Medulla oblongata (tissue), 1 donor: ENCODE data around the gene RNF43.

Experiments used
- DNase-seq: peaks from one replicate; pipeline ENCODE4 v3.0.0-alpha.2; 2015; ENCODE audit errors: extremely low spot score

The RNF43 gene

DNA sequence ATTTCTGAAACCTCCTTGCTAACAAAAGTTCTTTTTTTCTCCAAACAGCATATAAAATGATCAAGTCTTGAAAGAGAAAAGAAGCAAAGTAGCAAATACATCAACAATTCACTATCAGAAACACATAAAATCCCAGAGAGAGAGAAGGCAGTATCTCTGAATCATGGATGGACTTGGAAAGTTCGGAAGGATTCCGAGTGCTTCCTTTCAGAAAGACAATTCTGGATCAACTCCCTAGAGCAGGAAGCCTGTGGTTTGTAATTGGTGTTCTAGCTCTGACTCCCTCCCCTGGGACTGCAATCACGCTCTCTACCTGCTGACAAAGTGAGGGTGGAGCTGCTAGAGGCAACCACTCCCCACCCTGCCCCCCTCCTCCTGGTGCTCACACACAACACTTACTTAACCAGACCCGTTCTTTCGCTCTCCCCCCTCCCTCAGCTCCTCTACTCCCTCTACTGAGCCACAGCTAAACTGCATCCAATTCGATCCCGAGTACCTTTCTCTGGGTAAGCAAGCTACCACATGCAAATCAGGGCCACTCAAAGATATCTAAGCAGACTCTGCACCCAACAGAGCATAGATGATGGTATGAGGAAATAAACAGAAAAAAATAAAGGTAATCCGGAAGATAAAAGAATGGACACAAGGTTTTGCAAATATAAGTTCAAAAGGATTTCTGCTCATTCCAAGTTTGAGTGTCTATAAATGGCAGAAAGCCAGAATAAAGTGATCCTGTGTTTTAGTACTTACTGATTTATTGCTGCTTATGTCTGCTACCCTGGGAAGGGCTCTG, at the start of gene RNF43:
TSS of gene RNF43 (minus strand) at position 235 of the 793 bp plus-strand sequence. CDS start 1,957 bp downstream, outside the sequence.
- peak; percentile 92 for DNase-seq

DNA sequence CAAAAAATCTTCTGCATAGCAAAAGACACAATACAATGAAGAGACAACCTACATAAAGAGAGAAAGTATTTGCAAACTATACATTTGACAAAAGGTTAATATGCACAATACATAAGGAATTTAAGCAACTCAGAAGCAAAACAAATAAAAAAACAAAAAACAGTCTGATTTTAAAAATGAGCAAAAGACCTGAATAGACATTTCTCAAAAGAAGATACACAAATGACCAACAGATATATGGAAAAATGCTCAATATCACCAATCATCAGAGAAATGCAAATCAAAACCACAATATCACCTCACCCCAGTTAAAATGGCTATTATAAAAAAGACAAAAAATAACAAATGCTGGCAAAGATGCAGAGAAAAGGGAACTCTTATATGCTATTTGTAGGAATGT, 38.2 kb upstream of the RNF43 start:
- DNase-seq, result no peak

DNA sequence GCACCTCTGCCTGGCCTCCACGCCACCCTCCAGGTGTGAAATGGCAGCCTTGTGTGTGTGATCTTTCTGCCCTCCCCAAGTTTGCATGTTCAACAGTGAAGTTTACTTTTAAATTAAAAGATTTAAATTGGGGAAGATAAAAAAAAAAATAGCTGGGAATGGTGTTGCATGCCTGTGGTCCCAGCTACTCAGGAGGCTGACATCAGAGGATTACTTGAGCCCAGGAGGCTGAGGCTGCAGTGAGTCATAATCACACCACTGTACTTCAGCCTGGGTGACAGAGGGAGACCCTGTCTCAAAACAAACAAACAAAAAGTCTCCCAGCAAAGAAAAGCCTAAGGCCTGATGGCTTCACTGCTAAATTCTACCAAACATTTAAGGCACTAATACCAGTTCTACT, 35.4 kb upstream of the RNF43 start:
- no peak for DNase-seq

DNA sequence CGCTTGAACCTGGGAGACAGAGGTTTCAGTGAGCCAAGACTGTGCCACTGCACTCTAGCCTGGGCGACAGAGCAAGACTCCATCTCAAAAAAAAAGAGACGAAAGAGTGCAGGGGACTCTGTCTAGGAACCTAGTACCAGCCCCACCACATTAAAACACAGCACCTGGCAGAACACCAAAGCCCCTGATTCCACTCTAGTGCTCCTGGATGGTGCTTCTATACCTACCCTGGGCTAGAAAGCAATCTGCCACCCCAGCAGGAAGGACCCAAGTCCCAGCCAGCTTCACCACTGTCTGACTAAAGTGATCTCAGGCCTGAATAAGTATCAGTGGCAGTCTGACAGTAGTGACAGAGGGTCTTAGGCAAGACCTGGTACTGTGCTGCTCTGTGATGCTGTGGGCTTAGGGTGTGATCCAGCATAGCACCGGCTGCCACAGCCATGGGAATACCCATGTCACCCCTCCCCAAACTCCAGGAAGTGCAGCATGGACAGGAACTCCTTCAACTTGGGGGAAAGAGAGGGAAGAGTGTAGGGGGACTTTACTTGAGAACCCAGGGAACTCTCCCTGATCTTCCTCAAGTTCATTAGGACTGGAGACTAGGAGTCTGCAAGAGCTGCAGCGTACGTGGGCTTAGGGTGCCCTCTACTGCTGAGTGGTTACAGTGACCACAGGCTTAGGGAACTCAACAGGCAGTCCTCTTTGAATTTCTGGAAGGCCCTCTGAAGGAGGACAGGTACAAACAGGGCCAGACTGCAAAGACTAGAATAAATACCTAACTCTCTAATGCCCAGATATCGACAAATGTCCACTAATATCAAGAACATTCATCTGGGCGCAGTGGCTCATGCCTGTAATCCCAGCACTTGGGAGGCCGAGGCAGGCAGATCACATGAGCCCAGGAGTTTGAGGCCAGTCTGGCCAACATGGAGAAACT, 30.0 kb upstream of the RNF43 start:
- DNase-seq, result peak; percentile 68

DNA sequence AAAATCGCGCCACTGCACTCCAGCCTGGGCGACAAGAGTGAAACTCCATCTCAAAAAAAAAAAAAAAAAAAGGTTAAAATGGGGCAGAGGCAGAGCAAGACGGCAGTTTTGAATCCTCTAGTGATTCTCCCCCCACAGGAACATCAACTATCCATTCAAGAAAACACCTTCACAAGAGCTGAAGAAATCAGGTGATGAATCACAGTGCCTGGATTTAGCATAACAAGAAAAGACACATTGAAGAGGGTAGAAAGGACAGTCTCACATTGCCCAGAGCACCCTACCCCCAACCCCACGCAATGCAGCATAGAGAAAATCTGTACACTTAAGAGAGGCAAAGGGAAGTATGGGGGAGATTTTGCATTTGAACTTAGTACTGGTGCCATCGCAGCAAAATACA, 28.8 kb upstream of the RNF43 start:
- no peak for DNase-seq

DNA sequence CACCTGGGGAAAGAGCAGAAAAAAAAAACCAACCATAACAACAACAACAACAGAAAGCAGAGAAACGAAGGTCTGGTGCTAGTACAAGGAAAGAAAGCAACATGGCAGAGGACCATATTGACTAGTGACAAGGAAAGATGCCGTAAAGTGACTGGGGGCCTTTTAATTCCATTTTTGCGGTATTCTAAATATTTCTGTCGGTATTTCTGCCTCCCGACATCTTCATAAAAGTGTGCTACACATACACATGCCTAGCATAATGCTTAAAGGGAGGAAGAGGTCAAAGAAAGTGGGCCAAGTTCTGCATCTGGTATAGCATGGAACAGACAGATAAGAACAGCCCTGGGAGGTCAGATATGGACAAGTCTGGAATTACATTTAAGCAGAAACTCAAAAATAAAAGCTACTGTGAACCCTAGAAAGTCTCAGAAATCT, 19.5 kb upstream of the RNF43 start:
- DNase-seq, result no peak

DNA sequence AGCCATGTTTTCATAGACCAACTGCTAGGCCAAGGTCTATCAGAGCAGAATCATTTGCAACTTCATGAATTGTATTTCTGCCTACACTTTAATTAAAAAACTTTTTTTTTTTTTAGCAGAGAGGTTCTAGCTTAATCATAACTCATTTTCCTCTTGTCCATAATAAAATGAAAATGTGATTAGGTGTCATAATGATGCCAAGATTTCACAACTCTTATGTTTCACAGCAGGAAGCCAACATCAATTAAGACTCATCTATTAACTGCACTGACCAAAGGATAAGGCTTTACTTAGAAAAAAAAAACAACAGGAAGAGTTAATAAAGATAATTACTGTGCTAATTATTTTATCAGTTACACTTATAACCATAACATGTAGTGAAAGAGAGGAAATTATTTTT, 18.9 kb upstream of the RNF43 start:
- DNase-seq, result no peak

DNA sequence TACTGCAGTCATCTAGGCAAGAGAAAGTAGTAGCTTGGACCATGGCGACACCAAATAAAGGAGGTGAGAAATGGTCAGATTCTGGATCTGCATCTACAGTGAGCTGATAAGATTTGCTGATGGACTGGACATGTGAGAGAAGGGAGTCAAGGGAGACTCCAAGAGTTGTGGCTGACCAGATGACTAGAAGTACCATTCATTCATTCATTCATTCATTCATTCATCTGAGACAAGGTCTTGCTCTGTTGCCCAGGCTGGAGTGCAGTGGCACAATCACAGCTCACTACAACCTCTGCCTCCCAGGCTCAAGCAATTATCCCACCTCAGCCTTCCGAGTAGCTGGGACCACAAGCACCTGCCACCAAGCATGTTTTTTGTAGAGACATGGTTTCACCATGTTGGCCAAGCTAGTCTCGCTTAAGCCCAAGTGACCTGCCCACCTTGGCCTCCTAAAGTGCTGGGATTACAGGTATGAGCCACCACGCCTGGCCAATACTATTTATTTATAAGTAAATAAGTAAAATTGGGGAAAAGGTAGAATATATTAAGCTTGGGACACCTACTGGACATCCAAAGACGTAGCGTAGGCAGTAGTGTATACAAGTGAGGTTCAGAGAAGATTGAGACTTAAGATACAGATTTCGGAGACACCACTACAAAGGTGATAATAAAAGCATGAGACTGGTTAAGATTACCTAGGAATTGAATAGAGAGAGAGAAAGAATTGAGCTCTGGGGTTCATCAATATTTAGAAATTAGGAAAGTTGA, 15.7 kb upstream of the RNF43 start:
- DNase-seq, result no peak

DNA sequence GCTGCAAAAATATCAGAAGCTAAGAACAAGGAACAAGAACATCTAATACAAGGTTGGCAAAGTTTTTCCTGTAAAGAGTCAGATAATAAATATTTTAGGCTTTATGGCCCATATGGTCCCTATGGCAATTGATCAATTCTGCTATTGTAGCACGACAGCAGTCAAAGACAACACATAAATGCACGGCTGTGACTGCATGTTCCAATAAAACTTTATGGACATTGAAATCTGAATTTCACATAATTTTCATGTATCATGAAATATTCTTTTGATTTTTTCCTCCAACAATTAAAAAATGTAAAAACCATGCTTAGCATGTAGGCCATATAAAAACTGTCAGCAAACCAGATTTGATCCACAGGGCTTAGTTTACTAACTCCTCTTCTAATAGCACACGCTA, 10.5 kb upstream of the RNF43 start:
- DNase-seq, result no peak

DNA sequence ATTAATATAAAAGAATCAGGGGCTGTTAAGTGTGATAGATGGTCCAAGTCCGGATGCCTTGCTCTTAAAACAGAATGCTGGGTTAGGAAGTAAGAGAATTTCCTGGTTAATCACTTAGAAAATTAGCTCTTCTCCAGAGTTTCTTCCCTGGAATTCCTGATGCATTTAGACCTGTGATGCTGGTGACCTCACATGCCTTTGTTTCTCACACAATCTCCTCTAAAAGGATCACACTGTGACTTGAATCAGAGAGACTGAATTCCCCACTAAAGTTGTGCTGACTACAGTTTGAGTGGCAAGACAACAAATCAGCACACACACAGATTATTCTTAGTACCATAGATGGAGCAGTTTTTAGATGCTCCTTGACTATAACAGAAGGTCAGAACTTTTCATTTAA, 4.4 kb upstream of the RNF43 start:
- DNase-seq, result no peak

DNA sequence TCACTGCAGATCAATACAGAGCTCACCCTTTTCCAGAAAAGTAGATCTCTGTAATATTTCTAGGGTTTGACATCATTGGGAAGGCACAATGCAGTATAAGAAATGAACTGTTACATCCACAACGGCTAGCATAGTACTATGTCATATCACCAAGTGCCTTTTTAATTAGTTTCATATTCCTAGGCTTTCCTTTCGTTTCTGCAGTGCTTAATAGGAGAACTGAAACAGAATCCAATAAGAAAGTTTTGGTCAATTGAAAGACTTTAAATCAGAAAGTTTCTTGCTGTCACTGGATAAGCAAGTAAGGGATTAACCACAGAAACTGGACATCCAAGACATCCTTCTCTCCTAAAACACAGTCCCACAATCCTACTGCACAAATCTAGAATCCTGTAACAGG, 3.5 kb upstream of the RNF43 start:
- DNase-seq, result no peak

DNA sequence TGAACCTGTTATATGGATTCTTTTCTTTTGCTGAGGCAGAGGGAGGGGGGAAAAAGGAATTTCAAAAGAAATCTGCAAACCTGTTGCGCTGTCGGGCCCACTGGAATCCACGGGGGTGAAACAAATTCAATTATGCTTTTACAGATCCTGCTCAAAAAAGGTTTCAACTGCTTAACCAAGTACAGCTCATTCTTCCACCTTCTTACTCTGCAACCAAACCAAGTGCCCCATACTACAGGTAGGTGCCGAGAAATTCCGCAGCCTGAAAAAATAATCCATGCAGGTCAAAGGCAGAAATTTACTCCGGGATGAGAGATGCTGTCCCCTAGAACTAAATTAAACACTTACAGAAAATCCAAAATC, 416 bp downstream of the RNF43 start:
- no peak for DNase-seq

DNA sequence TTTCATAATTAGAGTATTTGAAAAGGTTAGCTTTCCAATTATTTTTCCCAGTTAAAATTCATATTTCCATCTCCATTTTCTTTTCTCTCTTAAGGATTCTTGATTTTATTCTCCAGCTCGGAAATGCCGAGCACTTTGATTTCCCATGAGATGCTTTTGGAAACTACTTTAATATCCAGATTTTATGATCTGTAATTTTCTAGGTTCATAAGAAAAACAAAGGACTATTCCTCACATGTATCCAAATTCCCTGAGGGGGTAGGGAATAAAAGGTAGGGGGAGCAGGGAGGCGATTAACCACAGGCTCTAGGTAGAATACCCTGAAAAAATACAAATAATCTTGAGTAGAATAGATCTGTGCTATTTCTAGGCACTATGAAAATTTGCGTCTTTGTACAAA, 938 bp downstream of the RNF43 start:
- no peak for DNase-seq

DNA sequence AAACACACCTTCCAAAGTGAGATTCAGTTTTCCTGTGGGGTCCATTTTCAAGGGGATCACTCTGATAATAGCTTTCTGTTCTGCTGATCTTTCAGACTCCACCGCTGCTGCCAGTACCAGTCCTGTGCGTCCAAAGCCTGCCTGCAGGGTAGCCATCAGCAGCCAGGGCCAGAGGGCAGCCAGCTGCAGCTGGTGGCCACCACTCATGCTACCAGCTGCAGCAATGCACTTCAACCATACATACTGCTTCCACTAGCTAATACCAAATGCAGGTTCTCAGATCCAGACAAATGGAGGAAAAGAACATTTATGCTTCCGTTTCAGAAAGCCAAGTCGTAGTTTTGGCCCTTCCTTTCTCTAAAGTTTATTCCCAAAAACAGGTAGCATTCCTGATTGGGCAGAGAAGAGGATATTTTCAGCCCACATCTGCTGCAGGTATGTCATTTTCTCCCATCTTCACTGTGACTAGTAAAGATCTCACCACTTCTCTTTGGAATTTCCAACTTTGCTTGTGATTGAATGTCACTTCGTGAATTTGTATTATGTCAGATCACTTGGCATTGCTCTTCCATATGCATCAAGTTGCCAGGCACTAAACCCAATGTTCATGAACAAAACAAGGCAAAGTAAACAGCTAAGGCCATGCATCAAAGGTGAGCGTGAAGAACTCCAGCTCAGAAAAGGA, 1.8 kb downstream of the RNF43 start:
- no peak for DNase-seq

DNA sequence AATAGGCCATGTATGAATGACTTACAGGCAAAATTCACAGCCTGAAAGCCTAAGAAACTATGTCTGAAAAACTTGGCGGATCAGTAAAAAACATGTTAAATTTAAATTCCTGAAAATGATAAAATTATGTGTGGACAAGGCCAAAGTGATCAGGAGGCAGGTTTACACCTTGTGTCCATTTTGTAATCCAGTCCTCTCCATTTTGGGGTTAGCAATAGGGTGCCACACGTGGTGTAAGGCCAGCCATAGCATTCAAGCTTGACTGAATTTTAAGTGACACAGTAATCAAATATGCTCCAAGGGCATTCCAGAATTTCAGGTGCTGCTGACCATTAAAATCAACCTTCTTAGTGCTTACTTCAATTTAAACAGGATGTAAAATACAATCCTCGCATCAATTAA, 2.7 kb downstream of the RNF43 start:
- DNase-seq, result no peak

DNA sequence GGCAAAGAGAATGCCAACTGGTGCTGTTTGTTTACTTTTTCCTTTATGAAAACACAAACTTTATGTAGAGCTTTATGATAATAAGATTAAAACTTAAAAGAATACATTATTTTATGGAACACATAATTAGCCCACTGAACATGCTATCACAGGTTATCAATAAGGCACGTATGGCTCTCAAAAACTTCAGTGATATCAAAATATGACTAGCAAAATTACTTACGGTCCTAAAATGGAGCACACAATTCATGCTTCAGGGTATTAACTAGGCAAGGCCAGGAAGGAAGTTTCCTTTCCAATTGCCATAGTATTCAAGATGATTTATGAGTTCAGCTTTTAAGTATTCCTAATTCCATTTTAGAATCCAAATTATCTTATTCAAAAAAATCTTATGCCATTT, 3.6 kb downstream of the RNF43 start:
- DNase-seq, result no peak

DNA sequence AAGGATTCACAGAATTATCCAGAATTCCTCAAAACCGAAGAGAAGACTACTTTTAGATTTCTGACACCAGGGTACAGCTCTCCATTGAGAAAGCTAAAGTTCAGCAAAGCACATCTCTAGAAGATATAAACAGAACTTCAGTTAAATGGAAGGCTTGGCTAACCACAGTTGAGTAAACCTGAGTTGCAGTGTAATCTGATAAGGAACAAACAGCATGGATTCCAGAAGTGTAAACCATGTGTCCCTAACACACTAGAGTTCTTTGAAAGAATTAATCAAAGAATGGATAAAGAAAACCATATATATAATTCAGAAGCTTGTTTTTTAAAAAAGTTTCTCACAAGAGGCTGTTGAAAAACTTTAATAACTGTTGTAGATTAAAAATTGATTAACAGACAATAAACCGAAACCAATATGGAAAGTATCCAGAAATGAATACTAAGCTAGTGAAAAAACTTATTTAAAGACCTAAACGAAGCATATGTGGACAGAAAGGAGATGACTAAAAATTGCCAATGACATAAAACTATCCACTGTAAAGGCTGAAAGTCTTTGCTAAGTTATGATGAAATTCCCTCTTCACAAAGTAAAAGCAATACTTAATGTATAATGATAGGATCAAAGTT, 4.3 kb downstream of the RNF43 start:
- no peak for DNase-seq

DNA sequence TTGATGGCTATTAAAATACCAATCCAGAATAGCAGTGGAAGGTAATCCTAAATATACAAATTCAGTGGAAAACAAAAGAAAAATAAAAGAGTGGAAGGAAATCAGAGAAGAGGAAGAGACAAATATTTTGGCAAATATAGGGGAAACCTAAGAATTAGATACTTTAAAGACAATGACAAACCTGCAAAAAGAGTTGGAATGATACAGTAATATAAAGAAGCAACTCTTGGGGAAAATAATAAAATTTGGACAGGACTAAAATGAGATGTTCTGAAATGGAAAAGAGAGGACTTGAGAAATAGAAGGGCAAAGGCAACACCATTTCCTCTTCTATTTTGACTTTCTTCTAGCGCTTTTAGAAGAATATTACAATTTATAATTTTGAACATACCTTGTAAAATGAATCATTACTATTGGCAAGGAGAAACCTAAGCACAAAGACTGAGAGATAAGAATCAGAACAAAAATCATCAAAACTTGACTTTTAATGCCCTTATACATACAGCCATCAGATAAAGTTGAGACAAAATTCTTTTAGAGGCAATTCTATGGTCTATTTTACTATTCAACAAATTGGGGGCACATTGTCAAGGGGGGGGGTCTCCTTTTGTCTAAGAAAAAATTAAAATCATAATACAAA, 5.2 kb downstream of the RNF43 start:
- DNase-seq, result no peak

DNA sequence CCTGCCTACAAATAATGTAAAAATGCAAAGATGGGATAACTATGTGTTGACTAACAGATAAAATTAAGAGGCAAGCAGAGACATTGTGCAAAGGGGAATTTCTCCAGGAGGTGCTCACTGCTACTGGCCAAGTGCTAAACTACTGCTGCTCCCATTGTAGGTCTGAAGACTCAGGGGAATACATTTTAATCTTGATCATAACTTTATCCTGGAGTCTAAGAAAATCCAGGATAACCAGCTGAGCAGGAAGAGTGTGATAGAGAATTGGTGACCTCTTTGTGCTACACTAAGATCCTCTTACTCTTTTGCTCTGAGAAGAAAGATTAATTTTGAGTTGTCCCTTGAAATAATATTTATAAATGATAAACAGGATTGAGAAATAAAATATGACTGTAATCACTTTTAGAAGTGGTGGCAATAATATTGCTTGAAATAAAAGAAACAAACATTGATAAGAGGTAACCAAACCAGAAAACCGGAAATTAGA, 5.9 kb downstream of the RNF43 start:
- DNase-seq, result no peak

DNA sequence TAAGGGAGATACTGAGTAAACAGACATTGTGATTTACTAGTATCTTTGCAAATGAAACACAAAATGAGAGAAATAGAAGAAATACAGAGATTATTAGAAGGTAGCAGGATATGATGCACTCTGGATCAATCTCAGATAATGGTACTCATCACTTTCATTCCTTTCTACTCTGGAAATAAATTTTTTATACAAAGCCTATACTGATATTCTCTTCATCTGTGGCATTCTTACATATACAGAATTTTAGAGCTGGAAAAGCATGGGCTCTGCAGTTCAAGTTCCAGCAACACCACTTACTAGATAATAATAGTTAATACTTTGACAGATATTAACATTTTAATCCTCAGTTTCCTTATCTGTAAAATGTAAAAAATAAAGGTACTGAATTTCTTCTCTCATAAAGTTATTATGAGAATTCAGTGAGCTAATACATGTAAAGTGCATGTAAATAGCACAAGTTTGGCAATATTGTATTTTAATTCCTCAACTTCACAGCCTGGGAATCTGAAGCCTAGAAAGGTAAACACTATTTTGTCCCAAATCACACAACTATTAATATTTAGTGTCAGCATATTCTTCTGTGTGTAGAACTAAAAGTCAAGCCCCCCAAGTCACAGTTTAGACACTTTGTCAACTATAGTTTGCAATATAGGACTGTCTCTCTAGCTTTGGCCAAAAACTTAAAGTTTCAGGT, 6.5 kb downstream of the RNF43 start:
- no peak for DNase-seq
